KOPT-K1 (cell line): ENCODE results near the gene TAS2R31.
"Not testable (repeated sequence)": the region's sequence is repeated elsewhere in the genome, so short reads cannot be mapped to it uniquely, and the experiment has no call there.

Experiments used
- H3K27ac ChIP-seq: fragments of 200-600 bp; sonication (generic); 2 replicates; pipeline ENCODE4 v1.5.1; 2016; ENCODE audit warnings: antibody characterized with exemption, mild to moderate bottlenecking, low read depth, low read length; ENCODE audit not compliant: poor library complexity, severe bottlenecking
- H3K36me3 ChIP-seq: fragments of 200-600 bp; sonication (generic); 2 replicates; pipeline ENCODE4 v1.5.1; 2017; ENCODE audit warnings: antibody characterized with exemption, mild to moderate bottlenecking, low read length, moderate library complexity; ENCODE audit not compliant: insufficient read depth
- H3K9me3 ChIP-seq: fragments of 200-600 bp; sonication (generic); 2 replicates; pipeline ENCODE4 v1.5.1; 2017; ENCODE audit warnings: antibody characterized with exemption, low read length, mild to moderate bottlenecking; ENCODE audit not compliant: insufficient read depth, poor library complexity, severe bottlenecking

The TAS2R31 gene, protein sequence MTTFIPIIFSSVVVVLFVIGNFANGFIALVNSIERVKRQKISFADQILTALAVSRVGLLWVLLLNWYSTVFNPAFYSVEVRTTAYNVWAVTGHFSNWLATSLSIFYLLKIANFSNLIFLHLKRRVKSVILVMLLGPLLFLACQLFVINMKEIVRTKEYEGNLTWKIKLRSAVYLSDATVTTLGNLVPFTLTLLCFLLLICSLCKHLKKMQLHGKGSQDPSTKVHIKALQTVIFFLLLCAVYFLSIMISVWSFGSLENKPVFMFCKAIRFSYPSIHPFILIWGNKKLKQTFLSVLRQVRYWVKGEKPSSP

DNA sequence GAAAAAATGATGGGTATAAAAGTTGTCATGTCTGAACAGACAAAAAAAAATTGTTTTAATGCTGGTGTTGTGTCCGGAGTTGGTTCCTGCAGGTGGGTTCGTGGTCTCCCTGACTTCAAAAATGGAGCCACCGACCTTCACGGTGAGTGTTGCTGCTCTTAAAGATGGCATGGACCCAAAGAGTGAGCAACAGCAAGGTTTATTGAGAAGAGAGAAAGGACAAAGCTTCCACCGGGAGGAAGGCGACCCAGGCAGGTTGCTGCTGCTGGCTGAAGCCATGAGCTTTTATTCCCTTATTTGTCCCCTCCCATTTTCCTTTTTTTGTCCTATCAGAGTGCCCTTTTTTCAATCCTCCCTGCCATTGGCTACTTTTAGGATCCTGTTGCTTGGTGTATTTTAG, at the start of gene TAS2R31:
Gene TAS2R31 (minus strand): TSS at position 101 of the 400 bp plus-strand sequence. CDS start 72 bp downstream, at position 29.
- Histone ChIP-seq H3K9me3 (peaks cover 3% of the 10 kb centered on the region), H3K36me3 (peaks cover 20% of the 10 kb centered on the region; the same call in 1 of the 2 replicates), H3K27ac (no peak within 1 kb of the TSS)

- Histone ChIP-seq H3K36me3 (no peaks in the 10 kb centered on the region), H3K27ac (no peak overlapping the region), H3K9me3 (no peaks in the 10 kb centered on the region)
Measured at GRCh38 chr12:11078246-11078645, 47.0 kb upstream of the TAS2R31 start.

- Histone ChIP-seq H3K27ac (no peak overlapping the region), H3K9me3 (no peaks in the 10 kb centered on the region), H3K36me3 (no peaks in the 10 kb centered on the region)
Measured at GRCh38 chr12:11075642-11076041, 44.4 kb upstream of the TAS2R31 start.

GRCh38 chr12:11071414-11071813, 40.2 kb upstream of the TAS2R31 start:
- Histone ChIP-seq H3K36me3 (no peaks in the 10 kb centered on the region), H3K9me3 (no peaks in the 10 kb centered on the region), H3K27ac (no peak overlapping the region)

DNA sequence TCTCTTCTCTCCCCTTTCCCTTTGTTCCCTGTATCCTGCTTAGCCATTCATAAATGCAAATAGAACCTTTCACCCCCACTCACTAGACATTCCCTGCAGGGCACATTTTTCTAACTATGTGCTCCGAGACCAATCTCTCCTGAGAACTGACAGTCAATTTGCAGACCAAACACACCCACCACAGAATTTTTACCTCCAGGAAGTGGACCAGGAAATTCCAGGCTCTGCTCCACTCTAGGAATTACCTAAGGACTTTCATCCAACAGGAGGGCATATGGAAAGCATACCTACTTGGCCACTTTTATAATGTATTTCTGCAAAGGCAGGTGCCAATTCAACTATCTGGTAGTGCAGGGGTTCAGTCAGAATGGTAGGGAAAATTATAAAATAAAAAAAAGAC, 39.8 kb upstream of the TAS2R31 start:
- H3K36me3 ChIP-seq: no peaks in the 10 kb centered on the region
- no peak overlapping the region for H3K27ac ChIP-seq
- H3K9me3 ChIP-seq: no peaks in the 10 kb centered on the region

DNA sequence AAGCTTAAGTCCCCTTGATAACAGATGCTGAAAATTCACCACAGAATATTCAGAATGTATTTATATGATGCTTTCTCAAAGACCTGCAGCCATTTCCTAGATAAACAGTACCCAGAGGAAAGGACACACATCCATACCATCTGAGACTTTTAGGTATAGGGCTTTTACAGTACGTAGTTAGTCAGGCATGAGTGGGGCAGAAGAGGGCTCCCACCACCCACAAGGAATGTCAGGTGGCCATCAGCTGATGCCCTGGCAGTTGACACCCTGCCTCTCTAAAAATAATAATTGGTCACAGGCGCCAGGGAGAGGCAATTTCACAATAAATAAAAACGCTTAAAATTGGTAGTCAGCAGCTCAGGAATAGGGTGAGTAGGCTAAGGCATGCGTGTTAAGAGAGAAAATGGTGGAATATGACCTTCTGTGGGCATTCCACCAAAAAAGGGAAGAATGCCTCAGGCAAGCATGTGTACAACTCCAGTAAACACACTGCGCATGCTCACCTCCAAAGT, 38.7 kb upstream of the TAS2R31 start:
- H3K36me3 ChIP-seq: no peaks in the 10 kb centered on the region
- H3K9me3 ChIP-seq: no peaks in the 10 kb centered on the region
- no peak overlapping the region for H3K27ac ChIP-seq

DNA sequence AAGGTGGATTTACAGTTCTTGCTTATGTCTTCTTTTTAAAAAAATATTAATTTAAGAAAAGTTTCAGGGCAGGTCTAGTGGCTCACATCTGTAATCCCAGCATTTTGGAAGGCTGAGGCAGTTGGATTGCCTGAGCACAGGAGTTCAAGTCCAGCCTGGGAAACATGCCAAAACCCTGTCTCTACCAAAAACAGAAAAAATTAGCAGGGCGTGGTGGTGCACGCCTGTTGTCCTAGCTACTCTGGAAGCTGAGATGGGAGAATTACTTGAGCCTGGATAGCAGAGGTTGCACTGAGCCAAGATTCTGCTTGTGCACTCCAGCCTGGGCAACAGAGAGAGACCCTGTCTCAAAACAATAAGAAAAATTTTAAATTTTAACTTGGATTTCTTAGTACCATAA, 36.3 kb upstream of the TAS2R31 start:
- no peaks in the 10 kb centered on the region for H3K9me3 ChIP-seq
- no peak overlapping the region for H3K27ac ChIP-seq
- H3K36me3 ChIP-seq: no peaks in the 10 kb centered on the region

GRCh38 chr12:11062194-11062593, 31.0 kb upstream of the TAS2R31 start, which contains the start of gene TAS2R46:
TSS of gene TAS2R46 (minus strand) at chr12:11062294. CDS start at chr12:11062294, 0 bp downstream.
- H3K9me3 ChIP-seq, H3K36me3 ChIP-seq, H3K27ac ChIP-seq: not testable (repeated sequence)

DNA sequence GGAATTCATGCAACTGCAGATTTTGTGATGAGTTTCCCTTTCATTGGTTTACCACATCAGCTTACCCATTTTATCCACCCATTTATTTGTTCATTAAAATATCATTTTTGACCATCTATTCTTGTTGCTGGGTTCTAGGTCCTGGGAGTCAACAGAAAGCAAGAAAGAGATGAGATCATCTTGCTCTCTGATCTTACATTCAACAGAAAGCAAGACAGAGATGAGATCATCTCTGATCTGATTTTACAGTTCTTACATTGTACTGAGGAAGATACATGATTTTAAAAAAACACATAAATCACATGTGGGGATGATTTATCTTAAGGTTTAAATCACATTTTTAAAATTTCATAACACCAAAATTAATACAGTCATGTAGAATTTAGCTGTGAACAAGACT, 28.6 kb upstream of the TAS2R31 start:
- H3K9me3 ChIP-seq: no peaks in the 10 kb centered on the region
- peaks cover 9% of the 10 kb centered on the region; the same call in 1 of the 2 replicates for H3K36me3 ChIP-seq
- H3K27ac ChIP-seq: no peak overlapping the region

DNA sequence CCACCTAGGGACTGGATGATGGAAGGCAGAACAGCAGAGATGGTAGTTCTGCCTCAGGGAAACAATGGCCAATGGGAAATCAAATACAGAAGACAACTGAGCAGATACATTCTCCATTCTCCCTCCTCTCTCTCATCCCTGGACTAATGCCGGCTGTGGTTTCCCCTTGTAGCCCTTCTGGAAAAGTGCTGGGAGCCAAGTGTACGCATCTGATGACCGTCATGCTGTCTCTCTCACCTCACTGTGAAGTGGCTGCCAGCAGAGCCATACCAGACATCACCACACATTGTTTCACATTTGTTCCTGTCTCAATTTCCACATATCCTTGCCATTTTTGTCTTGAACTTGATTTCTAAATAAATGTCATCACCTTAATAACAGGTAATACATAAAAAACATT, 27.8 kb upstream of the TAS2R31 start:
- Histone ChIP-seq H3K27ac (no peak overlapping the region), H3K36me3 (peaks cover 9% of the 10 kb centered on the region; the same call in 1 of the 2 replicates), H3K9me3 (peaks cover under 1% of the 10 kb centered on the region)

GRCh38 chr12:11055306-11055705, 24.1 kb upstream of the TAS2R31 start:
- H3K27ac ChIP-seq: no peak overlapping the region
- H3K9me3 ChIP-seq: peaks cover 35% of the 10 kb centered on the region
- H3K36me3 ChIP-seq: peaks cover 22% of the 10 kb centered on the region; the same call in 1 of the 2 replicates

- not testable (repeated sequence) for H3K27ac ChIP-seq
- peaks cover 39% of the 10 kb centered on the region for H3K36me3 ChIP-seq
- H3K9me3 ChIP-seq: peaks cover 47% of the 10 kb centered on the region
Measured at GRCh38 chr12:11049806-11050531, 18.8 kb upstream of the TAS2R31 start.

- Histone ChIP-seq H3K36me3 (peaks cover 33% of the 10 kb centered on the region), H3K9me3 (peaks cover 25% of the 10 kb centered on the region)
- H3K27ac ChIP-seq: not testable (repeated sequence)
Measured at GRCh38 chr12:11041366-11041765, 10.2 kb upstream of the TAS2R31 start.

- Histone ChIP-seq H3K9me3 (peaks cover 25% of the 10 kb centered on the region), H3K27ac (no peak overlapping the region), H3K36me3 (peaks cover 27% of the 10 kb centered on the region)
Measured at GRCh38 chr12:11040162-11040561, 9.0 kb upstream of the TAS2R31 start.

GRCh38 chr12:11039171-11039570, 8.0 kb upstream of the TAS2R31 start:
- H3K27ac ChIP-seq: no peak overlapping the region
- peaks cover 18% of the 10 kb centered on the region for H3K36me3 ChIP-seq
- peaks cover 22% of the 10 kb centered on the region for H3K9me3 ChIP-seq
